Renal cortex interstitium (tissue), 11 donors: ENCODE results near the gene DAB1. TPM values are rescaled to one million over a fixed set of nuclear protein-coding genes. Genes with fewer than 3 reads are reported as not detected.

Experiments
- DNase-seq, 11 donors: peaks; one replicate each; pipeline ENCODE4 v3.0.0-alpha.2; 2013; ENCODE audit warnings: low read depth in 9 of 11, low spot score in 4 of 11; ENCODE audit errors: extremely low read depth in 1 of 11
- polyA plus RNA-seq, 3 donors: library from polyadenylated mRNA; unstranded; fragments of 120-200 nt; gene quantifications; one replicate each; pipeline ENCODE4 v1.2.1, GENCODE V29; 2013; ENCODE audit not compliant: insufficient read length in 3 of 3

Gene DAB1
- polyA plus RNA-seq, 3 donors = 5.3 to 8.4 (median 6.3) TPM

DNA sequence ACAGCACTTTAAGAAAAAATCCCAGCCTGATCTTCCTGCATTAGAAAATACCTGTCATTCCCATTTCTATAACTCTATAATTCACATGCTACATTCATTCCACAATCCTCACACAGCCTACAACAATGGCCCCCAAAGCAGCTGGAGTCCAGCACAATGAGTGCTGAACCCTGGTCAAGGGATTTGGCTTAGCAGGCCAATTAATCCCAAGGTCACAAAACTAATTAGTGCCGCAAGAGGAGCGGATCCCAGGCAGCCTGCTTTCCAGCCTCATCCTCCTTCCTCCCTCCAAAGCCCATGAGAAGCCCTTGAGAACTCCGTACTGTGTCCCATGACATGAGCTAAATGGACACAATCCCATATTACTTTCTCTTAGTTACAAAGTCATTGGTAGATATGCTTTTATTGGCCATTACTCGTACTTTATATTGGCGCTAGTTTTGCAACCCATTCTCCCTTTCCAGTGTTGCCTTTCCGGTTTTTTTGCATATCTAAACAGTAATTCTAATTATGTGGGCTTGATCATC lies 94.8 kb downstream of the DAB1 start:
- DNase-seq = no peak

DNA sequence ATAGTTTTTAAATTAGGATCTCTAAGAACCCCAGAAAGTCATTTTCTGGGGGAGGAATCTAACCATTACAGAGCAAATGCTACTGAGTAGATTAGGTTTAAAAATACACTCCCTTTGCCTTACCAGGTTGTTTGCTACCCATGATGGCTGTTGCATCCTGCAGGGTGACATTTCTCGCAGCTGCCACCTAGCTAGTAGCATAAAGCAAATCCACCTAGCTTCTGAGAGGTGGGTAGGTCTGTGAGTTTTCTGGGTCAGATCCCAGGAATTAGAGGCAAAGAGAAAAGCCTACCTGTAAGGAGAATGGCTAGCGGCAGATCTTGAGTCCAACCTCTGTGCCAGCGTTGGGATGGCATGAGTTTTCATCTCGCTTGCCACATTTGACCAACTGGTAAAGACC lies 95.9 kb downstream of the DAB1 start:
- no peak for DNase-seq

DNA sequence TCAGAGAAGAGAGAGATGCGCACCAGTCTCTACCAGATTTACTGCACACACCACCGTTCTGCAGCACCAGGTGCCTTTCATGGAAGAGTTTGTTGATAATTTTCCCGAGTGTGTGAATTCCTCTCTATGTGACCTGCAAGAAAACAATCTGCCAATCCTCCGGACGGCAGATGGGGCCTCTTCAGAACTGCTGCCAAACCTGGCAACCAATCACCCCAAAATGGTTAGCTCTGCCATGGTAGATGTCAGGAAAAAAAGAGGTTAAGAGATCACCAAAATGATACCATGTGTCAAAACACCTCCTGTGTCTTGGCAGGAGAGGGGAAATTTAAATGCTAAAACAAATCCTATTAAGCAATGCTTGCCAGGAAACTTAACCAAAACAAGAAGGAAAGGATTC lies 96.5 kb downstream of the DAB1 start:
- no peak for DNase-seq

DNA sequence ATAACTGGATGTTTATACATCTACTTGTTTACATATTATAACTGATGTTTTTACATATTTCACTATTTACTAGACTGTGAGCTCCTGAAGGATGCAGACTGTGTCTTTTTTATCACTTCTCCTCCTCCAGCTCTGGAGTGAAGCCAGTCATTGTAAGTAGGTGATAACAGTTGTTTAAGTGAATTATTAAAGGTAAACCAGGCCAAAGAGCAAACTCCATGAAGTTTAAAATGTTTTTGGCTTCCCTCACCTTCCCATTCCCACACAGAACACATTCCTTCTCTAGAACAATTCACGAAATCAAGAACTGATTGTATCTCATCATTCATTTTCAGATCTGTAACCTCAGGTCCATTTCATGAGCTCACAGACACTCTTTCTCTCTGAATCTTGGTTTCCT lies 98.3 kb downstream of the DAB1 start:
- no peak for DNase-seq

DNA sequence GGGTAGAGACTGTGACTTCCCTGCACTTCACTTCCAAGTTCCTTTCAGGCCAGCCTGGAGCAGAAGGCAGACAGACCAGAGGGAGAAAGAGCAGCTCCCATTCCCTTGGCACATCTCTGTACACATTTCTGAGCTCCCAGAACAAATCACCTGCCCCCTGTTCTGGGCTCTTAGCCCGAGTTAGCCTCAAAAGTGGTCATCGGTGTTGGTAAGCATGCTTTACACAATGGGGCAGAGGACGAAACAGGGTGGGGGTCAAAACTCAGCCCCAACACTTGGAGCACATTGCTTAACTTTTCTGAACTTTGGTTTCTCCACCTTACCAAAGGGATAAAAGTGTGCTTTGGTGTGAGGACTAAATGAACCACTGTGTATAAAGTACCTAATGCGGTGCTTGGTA lies 98.7 kb downstream of the DAB1 start:
- DNase-seq = no peak

DNA sequence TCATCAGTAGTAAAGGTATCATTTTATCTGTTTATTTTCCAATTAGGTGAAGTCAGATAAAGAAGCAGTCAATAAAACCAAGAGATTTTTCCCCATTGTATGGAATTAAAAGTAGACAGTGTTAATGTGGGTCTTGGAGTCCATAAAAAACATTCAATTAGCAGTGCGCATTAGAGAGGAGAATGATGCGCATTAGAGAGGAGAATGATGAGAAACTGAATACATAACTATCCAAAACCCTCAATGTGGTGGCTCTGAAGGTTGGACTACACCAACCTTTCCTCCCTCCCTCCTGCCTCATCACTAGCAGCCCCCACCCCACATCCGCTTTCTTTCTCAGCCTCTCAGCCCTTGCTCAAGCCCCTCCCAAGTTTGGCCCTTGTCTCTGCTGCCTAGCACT lies 99.5 kb downstream of the DAB1 start:
- DNase-seq = no peak

DNA sequence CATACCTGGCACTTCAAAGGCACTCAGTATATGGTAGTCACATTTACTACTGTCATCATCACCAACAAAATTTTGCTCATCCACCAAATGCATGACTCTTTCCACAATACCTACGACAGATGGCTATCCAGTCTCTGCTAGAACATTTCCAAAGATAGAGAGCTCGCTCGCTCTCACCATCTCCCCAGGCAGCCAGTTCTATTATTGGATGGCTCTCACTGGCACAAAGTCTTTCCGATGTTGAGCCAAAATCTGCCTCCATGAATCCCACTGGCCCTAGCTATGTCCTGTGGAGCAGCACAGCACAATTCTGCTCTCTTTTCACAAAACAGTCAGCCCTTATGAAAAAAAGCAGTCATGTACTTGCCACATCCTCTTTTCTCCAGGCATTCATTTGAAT lies 102.1 kb downstream of the DAB1 start:
- no peak for DNase-seq

DNA sequence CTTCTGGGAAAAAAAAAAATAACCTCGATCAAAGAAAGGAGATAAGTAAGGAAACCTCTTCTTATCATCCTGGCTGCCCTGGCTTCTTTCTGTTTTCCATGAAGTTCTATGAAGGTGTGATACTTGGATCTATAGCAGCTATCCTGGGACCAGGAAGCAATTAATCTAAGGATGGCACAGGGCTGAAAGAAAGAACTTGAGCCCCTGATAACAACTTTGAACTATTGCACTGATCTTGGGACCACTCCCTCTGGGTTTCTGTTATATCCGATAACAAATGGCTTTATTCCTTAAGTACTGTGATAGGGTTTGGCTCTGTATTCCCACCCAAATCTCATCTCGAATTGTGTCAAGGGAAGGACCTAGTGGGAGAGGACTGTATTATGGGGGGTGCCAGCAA lies 104.1 kb downstream of the DAB1 start:
- no peak for DNase-seq

DNA sequence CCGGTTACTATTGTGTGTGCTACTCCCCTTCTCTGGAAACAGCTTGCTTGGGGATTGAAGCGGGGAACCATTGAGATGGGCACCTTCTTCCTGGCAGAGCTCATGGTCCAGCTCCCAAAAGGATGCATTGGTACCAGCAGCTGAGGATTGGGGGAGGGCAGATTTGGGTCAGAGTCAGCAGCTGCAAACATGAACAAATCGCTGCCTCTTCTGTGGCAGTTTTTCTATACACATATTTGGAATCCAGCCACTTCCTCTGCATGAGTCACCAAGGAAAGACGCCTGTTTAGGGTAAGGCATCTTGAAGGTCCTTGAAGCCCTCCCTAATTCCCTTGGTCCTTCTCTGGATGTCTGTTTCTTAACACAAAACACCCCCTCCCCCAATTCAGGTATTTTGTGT lies 104.7 kb downstream of the DAB1 start:
- no peak for DNase-seq

DNA sequence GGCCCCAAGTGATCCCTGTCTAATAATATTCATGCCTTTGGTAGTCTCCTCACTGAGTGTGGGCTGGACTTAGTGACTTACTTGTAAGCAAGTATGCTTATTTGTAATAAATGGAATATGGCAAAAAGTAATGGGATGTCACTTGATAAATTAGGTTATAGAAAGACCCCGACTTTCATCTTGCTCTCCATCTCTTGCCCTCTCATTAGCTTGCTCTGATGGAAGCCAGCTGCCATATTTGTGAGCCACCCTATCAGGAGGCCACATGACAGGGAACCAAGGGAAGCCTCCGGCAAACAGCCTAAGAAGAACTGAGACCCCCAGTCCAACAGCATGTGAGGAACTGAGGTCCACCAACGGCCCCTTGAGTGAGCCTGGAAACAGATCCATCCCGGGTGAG lies 107.0 kb downstream of the DAB1 start:
- DNase-seq = no peak

DNA sequence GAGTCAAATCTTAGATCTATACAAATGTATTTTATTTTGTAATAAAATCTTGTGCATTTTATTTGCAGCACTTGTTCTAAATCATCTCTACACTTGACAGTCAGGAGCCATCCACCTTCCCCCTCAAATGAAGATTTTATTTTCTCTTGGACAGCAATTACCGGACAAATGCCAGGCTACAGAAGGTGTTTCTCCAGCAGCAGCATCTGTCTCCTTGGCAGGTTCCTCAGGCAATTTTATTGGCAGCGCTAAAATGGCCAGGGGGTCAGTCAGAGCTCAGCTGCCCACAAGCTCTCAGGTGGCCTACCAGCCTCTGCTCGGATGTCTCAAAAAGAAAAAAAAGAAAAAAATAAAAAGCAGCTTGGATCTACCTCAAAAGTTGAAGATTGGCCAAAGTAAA lies 107.6 kb downstream of the DAB1 start:
- DNase-seq = no peak

DNA sequence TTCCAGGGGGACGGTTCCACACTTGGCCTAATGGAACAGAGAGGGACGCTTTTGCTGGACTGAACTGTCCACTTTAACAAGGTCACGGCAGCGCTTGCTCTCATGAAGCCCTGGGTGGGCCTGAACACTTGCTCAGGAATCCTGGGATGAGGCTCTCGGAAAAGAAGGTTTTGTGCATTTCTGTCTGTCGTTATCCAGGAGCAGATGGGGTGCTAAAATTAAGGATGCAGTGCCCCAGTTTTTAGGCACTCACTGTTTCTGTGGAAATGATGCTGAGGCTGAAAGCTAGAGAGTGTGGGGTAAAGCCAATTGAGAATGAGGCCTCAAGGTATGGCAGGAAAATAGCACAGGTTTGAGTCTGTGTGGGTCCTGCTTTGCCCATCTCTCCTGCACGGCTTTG lies 111.0 kb downstream of the DAB1 start:
- no peak for DNase-seq

DNA sequence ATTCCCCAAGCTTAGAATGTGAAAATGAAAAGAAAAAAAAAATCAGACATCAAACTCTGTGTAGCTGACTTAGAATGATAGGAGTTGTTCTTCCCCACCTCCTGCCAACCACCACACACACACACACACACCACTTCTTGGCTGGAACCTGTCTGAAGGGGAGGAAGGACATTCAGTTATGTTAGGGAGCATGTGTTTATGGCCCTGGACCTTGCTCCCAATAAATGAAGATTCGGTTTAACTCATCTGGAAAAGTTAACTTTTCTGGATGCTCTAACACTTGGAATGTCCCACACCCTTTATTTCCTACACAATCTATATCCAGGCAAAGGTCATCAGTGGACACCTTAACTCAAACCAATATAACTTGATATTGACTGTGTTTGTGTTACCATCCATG lies 112.4 kb downstream of the DAB1 start:
- no peak for DNase-seq

DNA sequence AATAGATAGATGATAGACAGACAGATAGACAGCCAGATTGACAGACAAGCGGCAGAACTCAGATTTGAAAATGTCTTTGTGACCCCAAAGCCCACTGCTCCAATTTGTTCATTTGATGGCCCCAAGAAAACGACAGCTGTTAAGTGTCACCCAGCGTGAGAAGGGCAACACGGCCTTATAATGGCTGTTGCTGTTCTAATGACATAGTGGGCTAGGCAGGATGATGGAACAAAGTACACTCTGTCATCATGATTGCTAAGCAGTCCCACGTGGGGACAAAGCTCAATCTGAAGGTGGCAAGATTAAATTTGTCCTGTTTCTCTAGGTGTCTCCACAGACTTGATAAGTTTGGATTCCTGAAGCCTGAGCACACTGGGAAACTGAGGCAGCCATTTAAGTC lies 112.9 kb downstream of the DAB1 start:
- no peak for DNase-seq

DNA sequence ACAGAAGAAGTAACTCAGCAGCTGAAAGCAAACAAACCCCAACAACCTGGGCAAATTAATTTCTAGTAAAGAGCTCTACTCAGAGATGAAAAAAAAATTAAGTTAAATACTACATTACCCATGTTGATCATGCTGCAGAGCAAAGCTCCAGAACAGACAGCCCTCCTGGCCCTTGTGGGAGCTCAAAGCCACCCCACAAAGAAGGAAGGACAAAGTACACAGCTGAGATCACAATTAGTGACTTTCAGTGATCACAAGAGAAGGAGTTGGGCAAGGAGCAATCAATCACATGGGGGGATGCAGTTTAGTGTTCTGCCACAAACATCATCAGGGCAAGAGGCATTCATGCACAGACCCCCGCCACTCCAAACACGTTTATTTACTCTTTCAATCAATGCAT lies 114.2 kb downstream of the DAB1 start:
- no peak for DNase-seq

DNA sequence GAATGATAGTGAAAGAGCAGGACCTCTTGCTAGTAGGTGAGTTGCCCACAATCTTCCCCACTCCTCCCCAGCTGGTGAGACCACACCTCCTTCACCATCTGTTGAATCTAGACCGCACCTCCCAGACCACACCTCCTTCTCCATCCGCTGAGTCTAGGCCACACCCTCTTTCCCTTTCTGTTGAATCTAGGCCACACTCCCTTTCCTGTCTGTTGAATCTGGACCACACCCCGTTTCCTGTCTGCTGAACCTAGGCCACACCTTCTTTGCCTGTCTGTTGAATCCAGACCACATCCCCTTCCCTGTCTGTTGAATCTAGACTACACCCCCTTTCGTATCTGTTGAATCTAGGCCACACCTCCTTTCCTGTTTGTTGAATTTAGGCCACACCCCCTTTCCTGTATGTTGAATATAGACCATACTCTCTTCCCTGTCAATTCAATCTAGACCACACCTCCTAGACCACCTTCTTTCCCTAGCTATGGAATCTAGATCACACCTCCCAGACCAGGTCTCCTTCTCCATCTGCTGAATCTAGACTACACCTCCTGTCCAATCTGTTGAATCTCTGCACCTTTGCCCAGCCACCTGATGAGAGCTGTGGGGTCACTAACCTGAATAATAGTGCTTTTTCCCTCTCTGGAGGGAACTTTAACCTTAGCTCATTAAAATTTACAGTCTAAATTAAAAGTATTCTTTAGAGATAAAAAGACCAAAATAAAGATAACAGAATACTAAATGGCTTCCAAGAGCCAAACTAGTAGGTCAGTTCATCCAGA lies 116.3 kb downstream of the DAB1 start:
- no peak for DNase-seq

DNA sequence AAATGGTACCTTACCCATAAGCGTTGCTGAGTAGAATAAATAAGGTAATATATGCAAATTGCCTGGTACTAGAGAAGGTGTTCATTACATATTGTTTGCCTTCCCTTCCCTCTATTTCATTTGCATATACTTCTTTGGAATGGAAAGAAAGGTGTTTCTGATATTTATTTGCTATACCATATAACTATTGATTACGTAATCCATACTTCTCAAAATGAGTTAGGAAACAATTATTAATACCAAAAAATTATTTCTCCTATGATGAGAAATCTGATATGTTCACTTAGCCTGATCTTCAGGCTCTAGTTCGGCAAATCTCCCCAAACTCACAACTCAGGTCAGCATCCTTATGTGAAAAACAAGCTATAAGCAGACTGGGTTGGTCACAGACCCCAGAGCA lies 119.3 kb downstream of the DAB1 start:
- DNase-seq = no peak

DNA sequence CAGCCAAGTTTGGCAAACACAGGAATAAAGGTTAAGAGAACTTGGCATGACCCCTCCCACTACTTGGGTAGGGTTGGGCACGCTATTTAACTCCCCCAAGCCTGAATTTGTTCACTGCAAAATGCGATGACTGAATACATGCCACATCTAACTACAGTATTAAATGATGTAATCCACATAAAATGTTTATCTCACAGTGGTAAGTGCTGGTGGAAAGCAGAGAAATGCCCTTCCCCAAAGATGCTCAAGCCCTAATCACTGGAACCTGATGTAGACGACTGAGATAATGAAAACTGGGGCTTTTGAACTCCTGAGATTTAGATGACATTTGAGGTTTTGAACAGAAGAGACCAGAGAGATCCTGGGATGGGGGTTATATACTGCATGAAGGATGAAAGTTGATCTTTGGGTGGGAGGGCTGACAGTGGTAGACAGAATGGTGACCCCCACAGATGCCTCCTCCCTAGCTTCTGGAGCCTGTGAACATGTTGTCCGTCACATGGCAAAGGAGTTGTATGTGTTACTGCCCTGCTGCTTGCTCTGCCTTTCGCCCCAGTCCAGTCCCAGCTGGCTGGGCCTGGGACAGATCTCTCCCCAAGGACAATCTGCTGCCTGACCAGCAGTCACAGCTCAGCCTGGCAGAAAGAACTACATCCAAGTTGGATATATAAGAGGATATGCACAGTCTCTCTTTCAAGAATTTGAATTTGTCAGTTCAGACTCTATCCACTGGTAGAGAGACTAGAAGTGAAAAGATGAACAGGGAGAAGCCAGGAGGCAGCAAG lies 120.9 kb downstream of the DAB1 start:
- no peak for DNase-seq

DNA sequence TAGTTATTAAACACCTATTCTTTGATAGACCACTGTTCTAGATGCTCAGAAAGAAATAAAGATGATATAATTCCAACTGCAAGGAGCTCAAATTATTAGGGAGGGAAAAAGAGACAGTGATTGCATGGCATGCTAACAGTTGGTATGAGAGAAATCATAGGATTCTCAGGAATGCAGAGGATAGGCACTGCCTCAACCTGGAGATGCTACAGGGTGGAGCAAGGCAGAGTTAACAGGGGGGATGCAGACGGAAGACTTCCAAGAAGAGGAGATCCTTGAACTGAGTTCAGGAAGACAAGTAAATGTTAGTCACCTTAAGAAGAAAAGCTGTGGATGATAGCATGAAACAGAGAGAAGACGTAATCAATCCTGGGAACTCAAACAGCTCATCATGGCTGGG lies 123.7 kb downstream of the DAB1 start:
- DNase-seq = no peak

DNA sequence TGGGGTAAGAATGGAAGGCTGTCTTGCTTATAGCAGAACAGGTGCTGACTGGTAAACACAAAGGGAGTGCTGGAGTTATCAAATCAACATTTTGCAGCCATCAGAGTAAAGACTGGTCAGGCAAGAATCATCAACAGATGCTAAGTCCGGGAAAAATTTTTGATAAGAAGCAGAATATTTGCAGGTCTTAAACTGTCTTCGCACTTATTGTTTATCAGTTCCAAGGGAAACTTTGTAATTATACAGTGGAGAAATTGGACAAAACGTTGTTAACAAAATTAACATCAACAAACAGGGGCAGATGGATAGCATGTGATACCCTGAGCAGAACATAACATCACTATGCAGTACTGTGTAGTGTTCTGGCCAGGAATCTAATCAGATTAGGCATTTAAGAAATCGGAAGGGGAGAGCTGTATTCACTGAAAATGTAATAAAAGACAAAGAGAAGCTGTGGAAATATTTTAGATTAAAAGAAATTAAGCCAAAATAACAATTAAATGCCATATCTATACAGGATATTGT lies 127.1 kb downstream of the DAB1 start:
- DNase-seq = no peak
